GM21390 (cell line): ENCODE data around the gene FADS6.
A peak's percentile ranks its signal among the peaks of the same experiment; 100 is the strongest.

ENCODE experiments used
- ATAC-seq: cut with Tn5 transposase; IDR thresholded peaks from one replicate; pipeline ENCODE4 v1.9.1; 2021; ENCODE audit not compliant: unreplicated experiment

The FADS6 gene

DNA sequence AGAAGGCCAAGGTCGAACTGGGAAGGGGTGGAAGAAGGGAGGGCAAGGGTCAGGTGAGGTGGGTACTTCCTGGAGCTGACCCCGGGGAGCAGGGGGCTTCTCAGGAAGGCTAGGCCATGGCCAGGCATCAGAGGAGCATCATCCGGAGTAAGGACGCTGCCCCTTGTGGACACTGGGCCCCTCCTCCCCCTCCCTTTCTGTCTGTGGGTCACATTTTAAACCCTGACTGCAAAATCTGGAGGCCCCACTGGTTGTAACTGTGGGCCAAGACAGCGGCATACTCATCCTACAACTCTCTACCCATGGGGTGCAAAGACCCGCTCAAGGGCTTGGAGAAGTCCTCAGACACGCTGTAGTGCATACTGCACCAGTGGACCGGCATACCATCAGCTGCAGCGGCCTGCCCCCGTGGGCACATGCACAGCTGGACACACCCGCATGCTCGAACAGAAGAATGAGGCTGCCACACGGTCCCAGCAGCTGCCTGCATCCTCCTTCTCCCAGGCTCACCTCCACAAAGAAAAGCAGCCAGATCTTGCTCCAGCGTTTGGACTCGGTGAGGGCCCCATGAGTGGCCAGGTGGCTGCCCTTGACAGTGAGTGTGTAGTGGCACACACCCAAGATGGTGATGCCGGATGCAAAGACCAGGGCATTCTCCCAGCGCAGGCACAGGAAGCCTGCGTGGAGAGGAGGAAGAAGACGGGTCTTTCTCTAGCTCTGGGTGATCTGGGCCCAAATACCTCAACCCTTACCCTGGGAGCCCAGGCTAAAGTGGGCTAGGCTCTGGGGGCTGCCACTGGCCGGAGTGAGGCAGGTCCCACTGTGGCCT, 1.2 kb downstream of the FADS6 start:
- no peak for ATAC-seq

DNA sequence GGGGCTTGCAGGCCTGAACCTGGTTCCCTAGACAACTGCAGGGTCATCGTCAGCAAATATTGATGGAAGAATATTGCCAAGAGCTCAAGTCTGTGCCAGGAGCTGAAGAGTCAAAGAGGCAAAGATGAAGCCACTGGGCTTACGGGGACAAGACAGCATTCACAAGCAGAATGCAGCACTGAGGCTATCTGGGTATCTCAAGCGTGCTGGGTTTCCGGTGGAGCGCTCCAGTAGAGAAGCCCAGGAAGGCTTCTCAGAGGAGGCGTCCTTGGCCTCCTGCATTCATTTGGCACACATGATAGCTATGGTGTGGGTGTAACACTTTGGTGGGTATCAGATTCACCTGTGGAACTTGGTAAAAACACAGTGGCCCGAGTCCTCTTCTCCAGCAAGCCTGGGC, 2.9 kb downstream of the FADS6 start:
- ATAC-seq, result no peak

DNA sequence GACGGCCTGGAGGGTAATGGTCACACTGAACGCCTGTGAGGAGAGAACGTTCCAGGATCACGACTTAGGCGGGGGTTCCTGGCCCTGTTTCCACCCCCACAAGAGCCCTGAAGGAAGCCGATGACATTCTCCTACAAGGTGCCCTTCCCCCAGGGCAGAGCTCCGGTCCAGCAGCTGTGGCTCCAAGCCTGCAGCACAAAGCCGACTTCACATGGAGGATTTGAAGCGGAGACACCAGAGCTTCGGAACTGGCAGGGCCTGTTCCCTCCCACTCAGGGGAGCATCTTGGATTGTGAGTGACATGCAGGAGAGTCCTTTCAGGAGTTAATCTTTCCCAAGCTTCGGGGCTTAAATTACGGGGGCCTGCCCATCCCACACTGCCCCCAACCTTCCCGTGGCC, 5.0 kb downstream of the FADS6 start:
- no peak for ATAC-seq

DNA sequence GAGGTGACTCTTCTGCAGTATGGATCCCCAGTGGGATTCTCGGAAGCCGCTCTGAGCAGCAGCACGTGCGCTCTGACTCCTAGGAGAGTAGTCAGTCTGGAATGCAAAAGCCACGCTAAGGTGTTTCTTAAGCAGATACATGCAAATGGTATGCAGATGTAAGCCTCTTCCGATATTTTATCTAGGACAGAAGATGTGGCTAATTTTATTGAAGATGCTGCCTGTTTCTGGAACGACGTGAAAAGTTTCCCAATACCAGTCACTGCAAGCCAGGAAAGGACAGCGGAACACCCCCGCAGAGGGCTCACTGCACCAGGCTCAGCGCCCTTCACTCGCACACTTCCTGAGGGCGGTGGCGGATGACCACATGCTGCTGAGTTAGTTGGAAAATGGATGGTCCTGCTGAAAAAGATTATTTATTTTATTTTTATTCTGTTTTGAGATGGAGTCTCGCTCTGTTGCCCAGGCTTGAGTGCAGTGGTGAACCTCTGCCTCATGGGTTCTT, 10.1 kb downstream of the FADS6 start:
- no peak for ATAC-seq

GRCh38 chr17:74882517-74883240, 10.8 kb downstream of the FADS6 start:
- ATAC-seq, result no peak

GRCh38 chr17:74881073-74881472, 12.4 kb downstream of the FADS6 start:
- no peak for ATAC-seq

- ATAC-seq, result no peak
These were observed 14.1 kb downstream of the FADS6 start for GRCh38 chr17:74879308-74879707.

DNA sequence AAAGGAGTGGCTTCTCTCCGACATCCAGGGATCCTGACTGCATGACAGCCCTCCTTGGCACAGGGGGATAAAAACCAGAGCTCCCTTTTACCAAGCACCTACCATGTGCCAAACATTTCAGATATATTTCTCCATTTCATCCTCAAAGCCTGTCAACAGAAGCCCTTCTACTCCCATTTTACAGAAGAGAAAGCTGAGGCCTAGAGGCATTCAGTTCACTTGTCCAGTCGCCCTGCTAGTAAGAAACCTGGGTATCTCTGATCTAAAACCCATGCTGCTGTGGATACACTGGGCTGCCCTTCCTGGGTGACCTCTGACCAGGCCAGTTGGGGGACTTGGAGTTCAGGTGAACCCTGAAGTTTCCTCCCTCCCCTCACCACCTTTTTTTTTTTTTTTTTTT, 14.8 kb downstream of the FADS6 start:
- ATAC-seq, result no peak

DNA sequence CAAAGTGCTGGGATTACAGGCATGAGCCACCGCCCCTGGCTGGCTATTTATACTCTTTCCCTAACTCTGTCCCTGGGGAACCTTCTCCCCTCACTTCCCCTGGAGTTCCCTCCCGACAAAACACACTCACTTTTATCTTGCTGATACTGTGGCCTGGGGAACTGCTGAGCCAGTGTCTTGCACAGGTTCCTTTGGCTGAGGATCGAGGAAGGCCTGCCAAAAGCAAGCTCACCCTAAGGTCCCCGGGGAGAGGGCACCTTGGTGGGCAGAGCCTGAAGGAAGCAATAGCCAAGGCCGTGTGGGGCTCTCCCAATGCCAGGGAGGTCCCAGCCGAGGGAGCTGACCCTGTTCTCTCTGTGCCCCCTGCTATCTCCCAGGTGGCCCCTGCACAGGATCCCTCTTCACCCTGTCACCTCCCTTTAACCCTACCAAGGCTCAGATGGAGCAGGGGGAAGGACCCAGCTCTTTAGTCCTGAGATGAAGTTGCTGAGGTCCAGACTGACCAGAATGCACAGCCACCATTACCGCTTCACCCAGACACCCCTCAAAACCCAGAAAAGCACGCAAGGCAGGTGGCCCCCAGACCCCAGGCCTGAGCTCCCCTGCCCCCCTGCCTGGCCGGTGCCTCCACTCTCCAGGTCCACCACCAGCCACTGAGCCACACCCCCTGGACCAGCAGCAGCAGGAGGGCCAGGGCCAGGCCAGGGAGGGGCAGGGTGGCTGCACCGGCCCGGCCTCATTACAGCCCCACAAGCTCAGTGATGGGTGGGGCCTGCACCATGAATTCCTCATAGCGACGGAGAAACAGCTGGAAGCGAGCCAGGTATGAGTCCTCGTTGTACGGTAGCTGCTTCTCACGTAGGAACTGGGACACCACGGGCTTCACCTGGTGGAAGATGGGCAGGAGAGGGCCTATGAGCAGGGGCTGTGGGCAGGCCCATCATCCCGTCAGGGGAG, 15.6 kb downstream of the FADS6 start:
- ATAC-seq, result no peak

DNA sequence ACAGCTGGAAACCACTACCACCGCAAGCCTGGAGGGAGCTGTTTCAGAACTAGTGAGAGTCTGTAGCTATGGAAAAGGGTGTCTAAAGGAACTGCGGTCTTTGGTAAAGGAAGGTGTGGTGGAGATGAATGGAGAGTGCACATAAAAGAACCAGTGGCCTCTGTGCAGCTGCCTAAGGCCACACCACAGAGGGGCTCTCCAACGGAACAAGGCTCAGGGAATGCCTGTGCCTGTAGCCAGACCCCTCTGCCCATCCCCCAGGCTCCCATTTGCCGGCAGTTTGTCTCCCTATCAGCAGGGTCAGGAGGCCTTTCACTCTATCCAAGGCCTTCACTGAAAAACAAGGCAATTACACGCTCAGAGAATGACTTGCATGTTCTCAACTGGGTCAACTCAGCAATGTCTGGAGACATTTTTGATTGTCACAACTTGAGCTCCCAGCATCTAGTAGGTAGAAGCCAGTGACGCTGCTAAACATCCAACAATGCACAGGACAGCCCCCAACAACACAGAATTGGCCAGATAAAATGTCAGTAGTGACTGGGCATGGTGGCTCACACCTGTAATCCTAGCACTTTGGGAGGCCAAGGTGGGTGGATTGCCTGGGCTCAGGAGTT, 17.3 kb downstream of the FADS6 start:
- ATAC-seq, result no peak

DNA sequence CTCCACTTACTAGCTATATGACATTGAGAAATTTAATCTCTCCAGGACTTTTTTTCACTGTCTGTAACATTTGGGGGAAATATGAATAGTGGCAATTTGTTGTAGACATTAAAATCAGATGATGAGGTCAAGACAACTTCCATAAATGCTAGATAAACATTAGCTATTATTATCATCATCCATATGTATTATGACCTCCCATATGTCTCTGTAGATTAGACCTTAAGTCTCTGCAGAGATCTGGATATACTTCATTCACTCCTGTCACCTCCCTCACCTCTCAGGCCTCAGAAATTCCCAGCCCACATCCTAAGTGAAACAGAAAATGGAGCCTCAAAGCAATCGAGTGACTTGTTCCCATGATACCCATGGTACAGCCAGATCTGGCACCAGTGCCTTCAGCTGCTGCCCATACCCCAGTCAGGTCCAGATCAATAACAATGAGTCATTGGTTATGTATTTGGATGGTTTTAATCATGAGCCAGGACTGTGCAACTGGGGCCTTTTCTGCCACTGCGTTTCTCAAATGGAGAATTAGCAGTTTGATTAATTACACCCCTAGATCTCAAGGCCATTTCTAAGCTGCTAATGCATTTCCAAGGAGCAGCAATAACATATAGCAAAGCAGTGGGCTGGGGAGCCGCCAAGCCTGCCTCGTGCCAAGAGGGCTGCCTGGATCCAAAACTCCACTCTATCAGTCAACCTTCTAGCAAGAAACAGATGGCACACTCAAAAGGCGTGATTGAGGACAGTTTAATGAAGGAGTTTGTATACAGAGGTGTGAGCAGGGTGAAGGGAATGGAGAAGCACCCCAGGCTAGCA, 18.1 kb downstream of the FADS6 start:
- ATAC-seq, result no peak

GRCh38 chr17:74874615-74875037, 18.8 kb downstream of the FADS6 start:
- ATAC-seq, result no peak

GRCh38 chr17:74873874-74874614, 19.4 kb downstream of the FADS6 start:
- ATAC-seq, result no peak

- peak; percentile 87 for ATAC-seq
These were observed 20.2 kb downstream of the FADS6 start for GRCh38 chr17:74873037-74873873.

- peak; percentile 29 for ATAC-seq
These were observed 21.0 kb downstream of the FADS6 start, which contains the start of gene FDXR for GRCh38 chr17:74872313-74873036. Gene FDXR (minus strand): TSS chr17:74872994. CDS start chr17:74872944, 50 bp downstream.

GRCh38 chr17:74871356-74872076, 21.9 kb downstream of the FADS6 start:
- ATAC-seq, result no peak

- no peak for ATAC-seq
These were observed 22.9 kb downstream of the FADS6 start for GRCh38 chr17:74870512-74870911.
